Measurements from ENCODE around the gene ZNF646. TPM values are rescaled to one million over a fixed set of nuclear protein-coding genes. Genes with fewer than 3 reads are reported as not detected.

Gene ZNF646
- total and polyA plus RNA-seq, 2 donors (not counting 3 experiments of a cell fraction or from before 2014, with no cell fraction given): 4.1 to 15.9 TPM

GRCh38 chr16:31088459-31089183, 14.4 kb downstream of the ZNF646 start, which contains the start of gene PRSS53:
Gene PRSS53, minus strand, starts transcription at chr16:31088943. Its CDS starts 134 bp downstream, at chr16:31088809.
- Histone ChIP-seq H3K4me1 (ENCODE audit: control insufficient read depth, extremely low read depth, insufficient read depth, low read length) (peaks cover 3% of the 10 kb centered on the region), H3K36me3 (ENCODE audit: control insufficient read depth in 2 of 2, extremely low read depth in 1 of 2, insufficient read depth in 2 of 2, low read length in 2 of 2) (peaks cover 2 to 10% of the 10 kb centered on the region in 2 experiments), H3K9me1 (replicated peaks; ENCODE audit: control insufficient read depth, extremely low read depth, insufficient read depth, low read length) (no peaks in the 10 kb centered on the region), H2AFZ (ENCODE audit: low read depth, low read length) (no peak within 1 kb of the TSS), H3K27me3 (ENCODE audit: control insufficient read depth in 2 of 2, insufficient read depth in 2 of 2, low read length in 2 of 2) (no peaks in the 10 kb centered on the region), H4K20me1 (replicated peaks; ENCODE audit: control insufficient read depth, extremely low read depth, insufficient read depth, low read length) (no peaks in the 10 kb centered on the region), H3K9me3 (replicated peaks; ENCODE audit: control insufficient read depth, insufficient read depth, low read length) (no peaks in the 10 kb centered on the region), H3K79me2 (ENCODE audit: control insufficient read depth, insufficient read depth, low read length) (peaks cover 7% of the 10 kb centered on the region), H3K4me3 (replicated peaks in 1 of 3; ENCODE audit: insufficient read depth in 1 of 3, low read depth in 1 of 3, low read length in 3 of 3) (no peak within 1 kb of the TSS), H3K4me2 (ENCODE audit: insufficient read depth, low read length) (no peak within 1 kb of the TSS), H3K27ac (ENCODE audit: insufficient read depth, low read depth, low read length) (no peak within 1 kb of the TSS), H3K9ac (replicated peaks; ENCODE audit: extremely low read depth, insufficient read depth, low read length) (no peak within 1 kb of the TSS)
- TF ChIP-seq EZH2 (IDR thresholded peaks at IDR 0.05; ENCODE audit: borderline replicate concordance, low read depth, low read length, severe bottlenecking) (no peak), JUN (IDR thresholded peaks at IDR 0.05; ENCODE audit: borderline replicate concordance, insufficient read depth, insufficient read length, low read depth) (no peak), POLR2AphosphoS5 (IDR thresholded peaks at IDR 0.05; ENCODE audit: insufficient read depth, low read depth, low read length) (no peak), POLR2A (IDR thresholded peaks at IDR 0.05; ENCODE audit: low read depth, low read length) (no peak), MYC (IDR thresholded peaks at IDR 0.05; ENCODE audit: low read depth, low read length) (no peak), MAX (IDR thresholded peaks at IDR 0.05; ENCODE audit: insufficient read depth, insufficient read length) (no peak), FOS (IDR thresholded peaks at IDR 0.05; ENCODE audit: borderline replicate concordance, insufficient read depth, low read length) (no peak), CTCF (IDR thresholded peaks at IDR 0.05; ENCODE audit: extremely low read depth in 1 of 2, insufficient read depth in 1 of 2, low read depth in 1 of 2, low read length in 2 of 2) (no peak), GATA2 (IDR thresholded peaks at IDR 0.05; ENCODE audit: insufficient read depth, insufficient read length, low read depth, low read length) (no peak)
- dilution Hi-C loops (cut with MboI; ENCODE audit: extremely low pct_ligation_motif_present, low sequenced_read_pairs): no loop called here
- no TSS peak for BruUV-seq (replicated peaks)
- CTCF ChIA-PET: interaction anchor here (1.5 kb wide), 1 partner anchor 104 kb away, joined by 4 read pairs; the partner anchor contains the start of gene HSD3B7
- intact Hi-C loops (cut with micrococcal nuclease): no loop called here
- DNase-seq (ENCODE audit: low read depth, low spot score) (no peak), FAIRE-seq (no peak)
- POLR2A ChIA-PET: no interaction called here

Data from endothelial cell of umbilical vein (primary cell).